ENCODE results near the gene TRAPPC3L. TPM values are rescaled to one million over a fixed set of nuclear protein-coding genes. Genes with fewer than 3 reads are reported as not detected.

Gene TRAPPC3L
- total RNA-seq, 2 experiments from 2014 or later, result not detected

GRCh38 chr6:116530436-116530835 lies 15.0 kb downstream of the TRAPPC3L start:
- POLR2A ChIA-PET, result no interaction called here
- no peak for ATAC-seq (ENCODE audit: poor library complexity)

GRCh38 chr6:116529466-116530290 lies 15.8 kb downstream of the TRAPPC3L start:
- Histone ChIP-seq H3K36me3 (ENCODE audit: insufficient read depth, low read length) (no peaks in the 10 kb centered on the region), H3K27me3 (ENCODE audit: control insufficient read depth in 1 of 2, insufficient read depth in 2 of 2, low read length in 2 of 2) (peaks cover 0 to 5% of the 10 kb centered on the region in 2 experiments), H3K4me1 (ENCODE audit: insufficient read depth, low read length) (no peaks in the 10 kb centered on the region), H3K9me3 (ENCODE audit: control insufficient read depth in 1 of 2, insufficient read depth in 1 of 2, low read length in 2 of 2) (no peaks in the 10 kb centered on the region), H3K27ac (ENCODE audit: low read depth in 1 of 2, low read length in 2 of 2) (no peak overlapping the region), H3K4me3 (ENCODE audit: low read length) (no peak overlapping the region)
- no peaks in the 10 kb centered on the region for H3K9me3 Mint-ChIP-seq
- ChIA-PET CTCF (no interaction called here), POLR2A (no interaction called here)
- ATAC-seq (ENCODE audit: poor library complexity) (no peak), DNase-seq (no peak)
- TF ChIP-seq CTCF (IDR thresholded peaks at IDR 0.05), result no peak
- H3K27me3 Mint-ChIP-seq, result peaks cover 38% of the 10 kb centered on the region
- H3K4me3 Mint-ChIP-seq, result no peak overlapping the region
- H3K4me1 Mint-ChIP-seq (ENCODE audit: low read depth), result no peaks in the 10 kb centered on the region
- no peaks in the 10 kb centered on the region for H3K36me3 Mint-ChIP-seq (ENCODE audit: low read depth)
- H3K27ac Mint-ChIP-seq, result no peak overlapping the region
- intact Hi-C loops (cut with DNase I, micrococcal nuclease), result loop anchor here (2.0 to 10.0 kb wide), 4 partner anchors 89 to 315 kb away; no protein-coding TSS in a partner anchor

More at GRCh38 chr6:116530436-116530835, 15.0 kb downstream of the TRAPPC3L start:
- Mint-ChIP-seq H3K36me3 (ENCODE audit: low read depth) (no peaks in the 10 kb centered on the region), H3K9me3 (no peaks in the 10 kb centered on the region), H3K27me3 (peaks cover 38% of the 10 kb centered on the region), H3K4me1 (ENCODE audit: low read depth) (no peaks in the 10 kb centered on the region), H3K27ac (no peak overlapping the region), H3K4me3 (no peak overlapping the region)
- CTCF ChIA-PET, result interaction anchor here (0.6 kb wide), 1 partner anchor 243 kb away, joined by 3 read pairs; no protein-coding TSS in a partner anchor
- Histone ChIP-seq H3K4me1 (ENCODE audit: insufficient read depth, low read length) (no peaks in the 10 kb centered on the region), H3K27me3 (ENCODE audit: control insufficient read depth in 1 of 2, insufficient read depth in 2 of 2, low read length in 2 of 2) (peaks cover 0 to 5% of the 10 kb centered on the region in 2 experiments), H3K27ac (ENCODE audit: low read depth in 1 of 2, low read length in 2 of 2) (no peak overlapping the region), H3K36me3 (ENCODE audit: insufficient read depth, low read length) (no peaks in the 10 kb centered on the region), H3K4me3 (ENCODE audit: low read length) (no peak overlapping the region), H3K9me3 (ENCODE audit: control insufficient read depth in 1 of 2, insufficient read depth in 1 of 2, low read length in 2 of 2) (no peaks in the 10 kb centered on the region)
- intact Hi-C loops (cut with DNase I, micrococcal nuclease), result loop anchor here (2.0 to 10.0 kb wide), 4 partner anchors 90 to 314 kb away; no protein-coding TSS in a partner anchor
- no peak for TF ChIP-seq CTCF (IDR thresholded peaks at IDR 0.05)
- no peak for DNase-seq

GRCh38 chr6:116528780-116529179 lies 16.7 kb downstream of the TRAPPC3L start:
- Histone ChIP-seq H3K9me3 (ENCODE audit: control insufficient read depth in 1 of 2, insufficient read depth in 1 of 2, low read length in 2 of 2) (no peaks in the 10 kb centered on the region), H3K4me3 (ENCODE audit: low read length) (no peak overlapping the region), H3K27me3 (ENCODE audit: control insufficient read depth in 1 of 2, insufficient read depth in 2 of 2, low read length in 2 of 2) (peaks cover 0 to 5% of the 10 kb centered on the region in 2 experiments), H3K36me3 (ENCODE audit: insufficient read depth, low read length) (no peaks in the 10 kb centered on the region), H3K27ac (ENCODE audit: low read depth in 1 of 2, low read length in 2 of 2) (no peak overlapping the region), H3K4me1 (ENCODE audit: insufficient read depth, low read length) (no peaks in the 10 kb centered on the region)
- ATAC-seq (ENCODE audit: poor library complexity) (no peak), DNase-seq (no peak)
- TF ChIP-seq CTCF (IDR thresholded peaks at IDR 0.05), result no peak
- CTCF ChIA-PET, result no interaction called here
- Mint-ChIP-seq H3K27ac (no peak overlapping the region), H3K9me3 (no peaks in the 10 kb centered on the region), H3K4me3 (no peak overlapping the region), H3K4me1 (ENCODE audit: low read depth) (no peaks in the 10 kb centered on the region), H3K27me3 (peaks cover 36% of the 10 kb centered on the region), H3K36me3 (ENCODE audit: low read depth) (no peaks in the 10 kb centered on the region)
- intact Hi-C loops (cut with DNase I, micrococcal nuclease), result no loop called here
- POLR2A ChIA-PET, result no interaction called here

Measured in CD4-positive, alpha-beta T cell (primary cell).